Esophagus squamous epithelium (tissue), 4 donors: Measurements from ENCODE around the gene TENT4B.

Source experiments
- CTCF ChIP-seq, 6 experiments: fragments of 450-650 bp in 4 of 6; fragments of 200-600 bp in 2 of 6; sonication (generic) in 2 of 6; IDR thresholded peaks; one replicate each; pipeline ENCODE4 v1.5.1; 2016 to 2019; ENCODE audit warnings: antibody characterized with exemption in 6 of 6, mild to moderate bottlenecking in 4 of 6, moderate library complexity in 4 of 6
- POLR2A ChIP-seq, 4 donors: fragments of 450-650 bp; IDR thresholded peaks; one replicate each; pipeline ENCODE4 v1.6.1; 2017; ENCODE audit warnings: antibody characterized with exemption in 4 of 4, mild to moderate bottlenecking in 4 of 4, moderate library complexity in 3 of 4

DNA sequence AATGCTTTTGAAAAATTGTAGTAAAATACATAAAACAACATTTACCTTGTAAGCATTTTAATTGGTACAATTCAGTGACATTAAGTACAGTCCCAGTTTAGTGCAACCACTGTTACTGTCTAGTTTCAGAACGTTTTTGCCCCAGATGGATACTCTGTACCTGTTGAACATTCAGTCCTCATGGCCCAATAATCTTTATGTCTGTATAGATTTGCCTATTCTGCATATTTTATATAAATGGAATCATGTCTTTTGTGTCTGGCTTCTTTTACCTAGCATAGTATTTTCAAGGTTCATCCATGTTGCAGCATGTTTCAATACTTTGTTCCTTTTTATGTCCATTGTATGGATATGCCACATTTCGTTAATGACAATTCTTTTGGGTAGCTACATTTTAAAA is 37.2 kb downstream of the TENT4B start:
- TF ChIP-seq POLR2A (IDR thresholded peaks at IDR 0.05) = no peak
- TF ChIP-seq CTCF (IDR thresholded peaks at IDR 0.05) = no peak
